Endothelial cell of umbilical vein (primary cell): ENCODE data around the gene GALNT1. TPM values are rescaled to one million over a fixed set of nuclear protein-coding genes. Genes with fewer than 3 reads are reported as not detected.

Experiments
- BruUV-seq: library from RNA; stranded (reverse); fragments of 400-500 nt; replicated peaks from 2 replicates; lab custom pipeline; 2021; lab: Mats Ljungman, UMichigan
- CTCF ChIA-PET: fragments of 300-600, 350-600 bp; sonication (Branson Sonifier 250); formaldehyde crosslinking; loops from one replicate; lab custom pipeline; 2021; ENCODE audit warnings: antibody characterized with exemption, inconsistent platforms; lab: Charles Lee
- POLR2A ChIA-PET: fragments of 300-600, 350-600 bp; sonication (Branson Sonifier 250); formaldehyde crosslinking; loops from one replicate; lab custom pipeline; 2021; ENCODE audit warnings: antibody characterized with exemption, inconsistent platforms; lab: Charles Lee
- DNase-seq: peaks from one replicate; pipeline ENCODE4 v3.0.0-alpha.2; 2011; ENCODE audit warnings: low read depth, low spot score
- FAIRE-seq: peaks from 2 replicates; lab custom pipeline; 2011; peaks lifted over from hg19 to GRCh38; lab: Jason Lieb, UNC
- H2AFZ ChIP-seq: 2 replicates; pipeline ENCODE4 v1.6.0; 2012; ENCODE audit warnings: low read depth, low read length, control low read depth, inconsistent platforms
- H3K27ac ChIP-seq: 2 replicates; pipeline ENCODE4 v1.5.1; 2011; ENCODE audit warnings: low read depth, mild to moderate bottlenecking, control low read depth, low read length, moderate library complexity; ENCODE audit not compliant: insufficient read depth
- H3K27me3 ChIP-seq, 2 experiments: 2 replicates each; pipeline versions ENCODE4 v1.6.0 to v1.6.1; 2011; ENCODE audit warnings: low read length in 2 of 2, mixed read lengths in 1 of 2; ENCODE audit not compliant: control insufficient read depth in 2 of 2, insufficient read depth in 2 of 2
- H3K36me3 ChIP-seq, 2 experiments: 2 replicates in 1 of 2; 3 replicates in 1 of 2; pipeline ENCODE4 v1.5.1; 2011; ENCODE audit warnings: low read length in 2 of 2, mild to moderate bottlenecking in 1 of 2, moderate library complexity in 1 of 2; ENCODE audit not compliant: control insufficient read depth in 2 of 2, insufficient read depth in 2 of 2; ENCODE audit errors: extremely low read depth in 1 of 2
- H3K4me1 ChIP-seq: 3 replicates; pipeline ENCODE4 v1.5.1; 2011; ENCODE audit warnings: mild to moderate bottlenecking, low read length; ENCODE audit not compliant: control insufficient read depth, insufficient read depth; ENCODE audit errors: extremely low read depth
- H3K4me2 ChIP-seq: 2 replicates; pipeline ENCODE4 v1.6.1; 2011; ENCODE audit warnings: low read length, control low read depth, mixed read lengths; ENCODE audit not compliant: insufficient read depth
- H3K4me3 ChIP-seq, 3 experiments: fragments of 200-600 bp in 1 of 3; sonication (generic), shearing (Covaris generic) in 1 of 3; replicated peaks in 1 of 3; 2 replicates each; pipeline ENCODE4 v1.5.1; 2011 to 2016; ENCODE audit warnings: control low read depth in 3 of 3, low read length in 3 of 3, mild to moderate bottlenecking in 2 of 3, inconsistent platforms in 1 of 3, low read depth in 1 of 3, moderate library complexity in 1 of 3; ENCODE audit not compliant: insufficient read depth in 1 of 3
- H3K79me2 ChIP-seq: 2 replicates; pipeline ENCODE4 v1.6.0; 2012; ENCODE audit warnings: low read length, inconsistent platforms; ENCODE audit not compliant: control insufficient read depth, insufficient read depth
- H3K9ac ChIP-seq: replicated peaks from 2 replicates; pipeline ENCODE3; 2011; ENCODE audit warnings: low read length, control low read depth; ENCODE audit not compliant: insufficient read depth; ENCODE audit errors: extremely low read depth
- H3K9me1 ChIP-seq: replicated peaks from 3 replicates; pipeline ENCODE4 v1.6.0; 2011; ENCODE audit warnings: mild to moderate bottlenecking, low read length; ENCODE audit not compliant: control insufficient read depth, insufficient read depth; ENCODE audit errors: extremely low read depth
- H3K9me3 ChIP-seq: replicated peaks from 2 replicates; pipeline ENCODE4 v1.5.1; 2012; ENCODE audit warnings: low read length, inconsistent platforms; ENCODE audit not compliant: control insufficient read depth, insufficient read depth
- H4K20me1 ChIP-seq: replicated peaks from 2 replicates; pipeline ENCODE3; 2011; ENCODE audit warnings: mild to moderate bottlenecking, low read length; ENCODE audit not compliant: control insufficient read depth, insufficient read depth; ENCODE audit errors: extremely low read depth
- EZH2 ChIP-seq: IDR thresholded peaks from 2 replicates; pipeline ENCODE4 v1.6.1; 2012; ENCODE audit warnings: borderline replicate concordance, low read depth, mild to moderate bottlenecking, moderate library complexity, low read length, inconsistent platforms; ENCODE audit not compliant: severe bottlenecking
- FOS ChIP-seq: IDR thresholded peaks from 2 replicates; pipeline ENCODE4 v1.6.1; 2011; ENCODE audit warnings: mild to moderate bottlenecking, low read length, moderate library complexity, borderline replicate concordance; ENCODE audit not compliant: insufficient read depth
- GATA2 ChIP-seq: IDR thresholded peaks from 2 replicates; pipeline ENCODE4 v1.7.0; 2011; ENCODE audit warnings: low read depth, mild to moderate bottlenecking, moderate library complexity, mixed read lengths, low read length; ENCODE audit not compliant: insufficient read length, insufficient read depth
- JUN ChIP-seq: IDR thresholded peaks from 2 replicates; pipeline ENCODE4 v1.6.1; 2011; ENCODE audit warnings: borderline replicate concordance, low read depth; ENCODE audit not compliant: insufficient read length, insufficient read depth
- POLR2A ChIP-seq: IDR thresholded peaks from 2 replicates; pipeline ENCODE4 v1.6.1; 2012; ENCODE audit warnings: low read depth, mild to moderate bottlenecking, control low read depth, low read length
- POLR2AphosphoS5 ChIP-seq: IDR thresholded peaks from 2 replicates; pipeline ENCODE4 v1.6.1; 2012; ENCODE audit warnings: low read depth, mild to moderate bottlenecking, control low read depth, low read length, moderate library complexity; ENCODE audit not compliant: insufficient read depth
- dilution Hi-C: fragments of 300-500 bp; cut with MboI; formaldehyde crosslinking; loops from one replicate; pipeline ENCODE4 v1.15.0; 2019; ENCODE audit warnings: low sequenced_read_pairs; ENCODE audit not compliant: extremely low pct_ligation_motif_present
- intact Hi-C: fragments of 100-400 bp; cut with micrococcal nuclease; formaldehyde crosslinking; loops from one replicate; pipeline ENCODE4 v1.10.0; 2022
- polyA plus RNA-seq, 4 experiments: library from polyadenylated mRNA; depleted of rRNA in 3 of 4; stranded (reverse) in 3 of 4; unstranded in 1 of 4; fragments of >200 nt; gene quantifications; 2 replicates each; pipeline versions ENCODE4 v1.2.1 to v1.2.3, GENCODE V29; 2011 to 2012; ENCODE audit warnings: missing spikeins in 1 of 4
- total RNA-seq: library from RNA; stranded (reverse); gene quantifications from 2 replicates; pipeline ENCODE4 v1.2.3, GENCODE V29; 2021
- TF ChIP-seq, protein P1 (sequence below), 2 donors: IDR thresholded peaks; 1 replicate in 1 of 2; 2 replicates in 1 of 2; pipeline ENCODE4 v1.5.1; 2011; ENCODE audit warnings: low read length in 2 of 2, mild to moderate bottlenecking in 2 of 2, moderate library complexity in 2 of 2, control low read depth in 1 of 2, inconsistent platforms in 1 of 2, low read depth in 1 of 2; ENCODE audit not compliant: insufficient read depth in 1 of 2; ENCODE audit errors: extremely low read depth in 1 of 2
- TF ChIP-seq, protein P2 (sequence below): IDR thresholded peaks from 2 replicates; pipeline ENCODE4 v1.6.1; 2011; ENCODE audit not compliant: insufficient read depth, insufficient read length

GALNT1 gene
- total and polyA plus RNA-seq, 2 donors (not counting 3 experiments of a cell fraction or from before 2014, with no cell fraction given): 89.9 to 360 TPM

DNA sequence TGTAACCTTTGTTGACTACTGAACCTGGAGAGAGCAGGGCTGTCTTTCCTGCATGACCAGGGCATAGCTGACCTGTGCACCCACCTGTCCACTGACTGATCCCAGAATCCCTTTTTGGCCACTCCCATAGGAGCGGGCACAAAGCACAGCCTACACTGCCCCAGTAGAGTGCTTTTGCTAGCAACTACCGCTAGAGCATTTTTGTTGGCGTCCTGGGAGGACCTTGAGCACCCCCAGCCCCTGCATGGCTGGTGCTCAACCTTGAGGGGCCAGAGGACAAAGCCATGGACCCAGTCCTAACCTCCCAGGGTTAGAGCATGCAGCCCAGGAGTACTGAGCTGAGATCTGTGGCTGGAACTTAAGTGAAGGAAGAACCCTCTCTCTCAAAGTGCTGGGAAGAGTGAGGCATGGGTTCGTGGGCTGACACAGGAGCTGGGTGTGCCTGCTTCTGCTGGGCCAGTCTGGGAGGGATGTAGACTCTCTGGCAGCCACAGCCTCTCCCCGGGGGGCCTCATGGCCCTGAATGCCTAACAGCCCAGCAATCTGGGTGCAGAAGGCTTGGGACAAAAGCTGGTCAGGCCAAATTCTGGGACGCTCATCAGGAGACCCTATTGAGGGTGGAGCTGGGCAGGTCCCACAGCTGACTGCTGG lies 140.0 kb downstream of the GALNT1 start:
- Histone ChIP-seq H2AFZ (no peak overlapping the region), H3K27ac (no peak overlapping the region), H3K9me3 (no peaks in the 10 kb centered on the region), H3K27me3 (no peaks in the 10 kb centered on the region), H4K20me1 (no peaks in the 10 kb centered on the region), H3K9ac (no peak overlapping the region), H3K79me2 (no peaks in the 10 kb centered on the region), H3K4me1 (no peaks in the 10 kb centered on the region), H3K9me1 (no peaks in the 10 kb centered on the region), H3K36me3 (no peaks in the 10 kb centered on the region), H3K4me2 (no peak overlapping the region), H3K4me3 (no peak overlapping the region)
- dilution Hi-C loops: no loop called here
- ChIA-PET POLR2A (no interaction called here), CTCF (no interaction called here)
- no peak for DNase-seq
- FAIRE-seq: no peak
- intact Hi-C loops: no loop called here
- no TSS peak for BruUV-seq
- TF ChIP-seq, protein P1, sequence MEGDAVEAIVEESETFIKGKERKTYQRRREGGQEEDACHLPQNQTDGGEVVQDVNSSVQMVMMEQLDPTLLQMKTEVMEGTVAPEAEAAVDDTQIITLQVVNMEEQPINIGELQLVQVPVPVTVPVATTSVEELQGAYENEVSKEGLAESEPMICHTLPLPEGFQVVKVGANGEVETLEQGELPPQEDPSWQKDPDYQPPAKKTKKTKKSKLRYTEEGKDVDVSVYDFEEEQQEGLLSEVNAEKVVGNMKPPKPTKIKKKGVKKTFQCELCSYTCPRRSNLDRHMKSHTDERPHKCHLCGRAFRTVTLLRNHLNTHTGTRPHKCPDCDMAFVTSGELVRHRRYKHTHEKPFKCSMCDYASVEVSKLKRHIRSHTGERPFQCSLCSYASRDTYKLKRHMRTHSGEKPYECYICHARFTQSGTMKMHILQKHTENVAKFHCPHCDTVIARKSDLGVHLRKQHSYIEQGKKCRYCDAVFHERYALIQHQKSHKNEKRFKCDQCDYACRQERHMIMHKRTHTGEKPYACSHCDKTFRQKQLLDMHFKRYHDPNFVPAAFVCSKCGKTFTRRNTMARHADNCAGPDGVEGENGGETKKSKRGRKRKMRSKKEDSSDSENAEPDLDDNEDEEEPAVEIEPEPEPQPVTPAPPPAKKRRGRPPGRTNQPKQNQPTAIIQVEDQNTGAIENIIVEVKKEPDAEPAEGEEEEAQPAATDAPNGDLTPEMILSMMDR (IDR thresholded peaks at IDR 0.05; ENCODE audit: extremely low read depth in 1 of 2, insufficient read depth in 1 of 2, low read depth in 1 of 2, low read length in 2 of 2): no peak
- no peak for TF ChIP-seq FOS

DNA sequence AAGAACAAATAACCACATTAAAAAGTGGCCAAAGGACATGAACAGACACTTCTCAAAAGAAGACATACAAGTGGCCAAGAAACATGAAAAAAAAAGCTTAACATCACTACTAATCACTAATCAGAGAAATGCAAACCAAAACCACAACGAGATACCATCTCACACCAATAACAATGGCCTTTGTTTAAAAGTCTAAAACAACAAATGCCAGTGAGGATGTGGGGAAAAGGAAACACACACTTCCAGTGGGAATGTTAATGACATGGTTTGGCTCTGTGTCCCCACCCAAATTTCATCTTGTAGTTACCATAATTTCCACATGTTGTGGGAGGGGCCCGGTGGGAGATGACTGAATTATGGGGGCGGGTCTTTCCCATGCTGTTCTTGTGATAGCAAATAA lies 147.1 kb downstream of the GALNT1 start:
- Histone ChIP-seq H4K20me1 (no peaks in the 10 kb centered on the region), H2AFZ (no peak overlapping the region), H3K4me2 (peak overlapping the region; percentile 30), H3K27me3 (no peaks in the 10 kb centered on the region), H3K79me2 (no peaks in the 10 kb centered on the region), H3K4me3 (no peak overlapping the region), H3K27ac (no peak overlapping the region), H3K9me3 (no peaks in the 10 kb centered on the region), H3K9me1 (no peaks in the 10 kb centered on the region), H3K4me1 (no peaks in the 10 kb centered on the region), H3K36me3 (no peaks in the 10 kb centered on the region), H3K9ac (no peak overlapping the region)
- ChIA-PET CTCF (no interaction called here), POLR2A (no interaction called here)
- FAIRE-seq (peak; percentile 80), DNase-seq (peak; percentile 54)
- dilution Hi-C loops: no loop called here
- TF ChIP-seq, protein P2, sequence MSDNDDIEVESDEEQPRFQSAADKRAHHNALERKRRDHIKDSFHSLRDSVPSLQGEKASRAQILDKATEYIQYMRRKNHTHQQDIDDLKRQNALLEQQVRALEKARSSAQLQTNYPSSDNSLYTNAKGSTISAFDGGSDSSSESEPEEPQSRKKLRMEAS: no peak
- TF ChIP-seq POLR2A (no peak), POLR2AphosphoS5 (peak; percentile 35), FOS (no peak), GATA2 (peak; percentile 86), JUN (no peak), EZH2 (no peak)
- intact Hi-C loops: no loop called here
- BruUV-seq: no TSS peak
